Nephron (organoid): ENCODE measurements around the gene JCHAIN.
A peak's percentile ranks its signal among the peaks of the same experiment; 100 is the strongest.
"Not testable (repeated sequence)": the region's sequence is repeated elsewhere in the genome, so short reads cannot be mapped to it uniquely, and the experiment has no call there.

Experiments
- H3K27ac Mint-ChIP-seq, 3 experiments: 2 replicates each; pipeline ENCODE4 v1.8.0; 2020; ENCODE audit warnings: mixed read lengths in 3 of 3, mild to moderate bottlenecking in 2 of 3, moderate library complexity in 1 of 3
- H3K27me3 Mint-ChIP-seq: 2 replicates; pipeline ENCODE4 v1.8.0; 2021; ENCODE audit warnings: low read depth, mild to moderate bottlenecking, moderate library complexity, mixed read lengths
- H3K36me3 Mint-ChIP-seq: 2 replicates; pipeline ENCODE4 v1.8.0; 2020; ENCODE audit warnings: low read depth, mixed read lengths
- H3K4me1 Mint-ChIP-seq: 2 replicates; pipeline ENCODE4 v1.8.0; 2020; ENCODE audit warnings: mixed read lengths
- H3K4me3 Mint-ChIP-seq, 3 experiments: 2 replicates each; pipeline ENCODE4 v1.8.0; 2020; ENCODE audit warnings: mild to moderate bottlenecking in 3 of 3, mixed read lengths in 3 of 3, moderate library complexity in 2 of 3
- H3K9me3 Mint-ChIP-seq: 2 replicates; pipeline ENCODE4 v1.8.0; 2020; ENCODE audit warnings: mixed read lengths
- CTCF ChIP-seq, 3 experiments: fragments of 200-600 bp; sonication (generic); IDR thresholded peaks; one replicate each; pipeline ENCODE4 v1.5.0; 2021; ENCODE audit warnings: antibody characterized with exemption in 3 of 3; ENCODE audit not compliant: unreplicated experiment in 3 of 3

JCHAIN gene

GRCh38 chr4:70674731-70675130 is 8.4 kb upstream of the JCHAIN start:
- Mint-ChIP-seq H3K27me3 (peaks cover 5% of the 10 kb centered on the region), H3K27ac (peak overlapping the region in 1 of 3 experiments; percentile 62), H3K36me3 (no peaks in the 10 kb centered on the region), H3K4me1 (peaks cover 5% of the 10 kb centered on the region), H3K9me3 (no peaks in the 10 kb centered on the region), H3K4me3 (no peak overlapping the region)
- TF ChIP-seq CTCF (IDR thresholded peaks at IDR 0.05; ENCODE audit: unreplicated experiment in 3 of 3): no peak

GRCh38 chr4:70674191-70674590 is 7.9 kb upstream of the JCHAIN start:
- no peak for TF ChIP-seq CTCF (IDR thresholded peaks at IDR 0.05; ENCODE audit: unreplicated experiment in 3 of 3)
- Mint-ChIP-seq H3K9me3 (no peaks in the 10 kb centered on the region), H3K4me3 (no peak overlapping the region), H3K27me3 (peaks cover 5% of the 10 kb centered on the region), H3K27ac (peak overlapping the region in 1 of 3 experiments; percentile 62), H3K36me3 (no peaks in the 10 kb centered on the region), H3K4me1 (peaks cover 5% of the 10 kb centered on the region)

- no peak for TF ChIP-seq CTCF (IDR thresholded peaks at IDR 0.05; ENCODE audit: unreplicated experiment in 3 of 3)
- Mint-ChIP-seq H3K9me3 (no peaks in the 10 kb centered on the region), H3K36me3 (no peaks in the 10 kb centered on the region), H3K27ac (no peak overlapping the region), H3K4me1 (peaks cover 17% of the 10 kb centered on the region), H3K27me3 (peaks cover 5% of the 10 kb centered on the region), H3K4me3 (no peak overlapping the region)
Measured at GRCh38 chr4:70671091-70671490, 4.8 kb upstream of the JCHAIN start.

- Mint-ChIP-seq H3K27me3 (peaks cover 5% of the 10 kb centered on the region), H3K4me3 (no peak overlapping the region), H3K4me1 (peaks cover 13% of the 10 kb centered on the region), H3K36me3 (no peaks in the 10 kb centered on the region), H3K27ac (no peak overlapping the region), H3K9me3 (no peaks in the 10 kb centered on the region)
- no peak for TF ChIP-seq CTCF (IDR thresholded peaks at IDR 0.05; ENCODE audit: unreplicated experiment in 3 of 3)
Measured at GRCh38 chr4:70670332-70671014, 4.2 kb upstream of the JCHAIN start.

- H3K36me3 Mint-ChIP-seq: no peaks in the 10 kb centered on the region
- no peak for TF ChIP-seq CTCF (IDR thresholded peaks at IDR 0.05; ENCODE audit: unreplicated experiment in 3 of 3)
- peak overlapping the region in 1 of 3 experiments; percentile 86 for H3K27ac Mint-ChIP-seq
- H3K4me3 Mint-ChIP-seq: no peak overlapping the region
- peaks cover 12% of the 10 kb centered on the region for H3K4me1 Mint-ChIP-seq
- peaks cover 5% of the 10 kb centered on the region for H3K27me3 Mint-ChIP-seq
- H3K9me3 Mint-ChIP-seq: no peaks in the 10 kb centered on the region
Measured at GRCh38 chr4:70667740-70668535, 1.6 kb upstream of the JCHAIN start.

- not testable (repeated sequence) for H3K9me3 Mint-ChIP-seq, H3K4me1 Mint-ChIP-seq, H3K36me3 Mint-ChIP-seq, H3K27me3 Mint-ChIP-seq, H3K27ac Mint-ChIP-seq, H3K4me3 Mint-ChIP-seq
Measured at GRCh38 chr4:70661309-70661922, 4.9 kb downstream of the JCHAIN start.
